ENCODE measurements around the gene CD3G. TPM values are rescaled to one million over a fixed set of nuclear protein-coding genes. Genes with fewer than 3 reads are reported as not detected.

CD3G gene
- total and polyA plus RNA-seq, 2 donors (not counting 1 experiment from before 2014, with no cell fraction given) = 0.34 to 0.76 TPM

- Histone ChIP-seq H3K36me3 (replicated peaks in 1 of 2; ENCODE audit: control extremely low read depth in 1 of 2, control insufficient read depth in 1 of 2, extremely low read depth in 1 of 2, insufficient read depth in 2 of 2, low read length in 1 of 2) (no peaks in the 10 kb centered on the region), H2AFZ (ENCODE audit: insufficient read depth, low read depth, low read length, poor library complexity, severe bottlenecking) (no peak overlapping the region), H3K27ac (ENCODE audit: low read length in 2 of 2) (no peak overlapping the region), H3K9me3 (ENCODE audit: control extremely low read depth in 1 of 3, control insufficient read depth in 2 of 3, insufficient read depth in 1 of 3, low read length in 2 of 3) (no peaks in the 10 kb centered on the region), H4K20me1 (ENCODE audit: control insufficient read depth, insufficient read depth, low read length, poor library complexity, severe bottlenecking) (no peaks in the 10 kb centered on the region), H3K4me2 (replicated peaks; ENCODE audit: low read depth, low read length, poor library complexity, severe bottlenecking) (no peak overlapping the region), H3K4me1 (ENCODE audit: control insufficient read depth in 2 of 2, insufficient read depth in 2 of 2, low read length in 2 of 2) (no peaks in the 10 kb centered on the region), H3K9ac (ENCODE audit: low read length) (no peak overlapping the region), H3K27me3 (replicated peaks in 1 of 4; ENCODE audit: control extremely low read depth in 1 of 4, control insufficient read depth in 3 of 4, insufficient read depth in 4 of 4, low read length in 3 of 4) (peaks cover 0 to 7% (median 2%) of the 10 kb centered on the region in 4 experiments), H3K79me2 (ENCODE audit: control insufficient read depth, insufficient read depth, low read length) (no peaks in the 10 kb centered on the region), H3K4me3 (ENCODE audit: control extremely low read depth in 1 of 5, extremely low read depth in 1 of 5, insufficient read depth in 1 of 5, low read depth in 2 of 5, low read length in 4 of 5) (no peak overlapping the region)
- Mint-ChIP-seq H3K9me3 (ENCODE audit: insufficient read depth) (no peaks in the 10 kb centered on the region), H3K4me3 (no peak overlapping the region), H3K4me1 (peaks cover 2% of the 10 kb centered on the region), H3K27ac (no peak overlapping the region), H3K27me3 (peaks cover 20% of the 10 kb centered on the region)
- TF ChIP-seq EZH2 (IDR thresholded peaks at IDR 0.05; ENCODE audit: borderline replicate concordance, insufficient read depth, low read depth, low read length, poor library complexity, severe bottlenecking) (no peak), CTCF (IDR thresholded peaks at IDR 0.05) (peak; percentile 60)
- ChIA-PET CTCF (interaction anchor here (0.7 to 2.9 kb wide), 29 partner anchors 8 to 881 kb away, joined by 3 to 45 read pairs (median 6); partner anchors contain the start of genes CD3E and UBE4A), POLR2A (interaction anchor here (0.5 kb wide), 1 partner anchor 58 kb away, joined by 5 read pairs; no protein-coding TSS in a partner anchor)
- intact Hi-C loops (cut with micrococcal nuclease) = loop anchor here (1.0 kb wide), 2 partner anchors 57 to 192 kb away; no protein-coding TSS in a partner anchor
- DNase-seq = peak; percentile 54
- ATAC-seq (ENCODE audit: low read depth) = no peak
- WGBS (ENCODE audit: insufficient coverage) = 100% methylated on average over 2 of the region's 3 CpGs
Measured at GRCh38 chr11:118295815-118296454, 48.2 kb upstream of the CD3G start.

- Mint-ChIP-seq H3K27ac (no peak overlapping the region), H3K27me3 (peaks cover 5% of the 10 kb centered on the region), H3K9me3 (ENCODE audit: insufficient read depth) (no peaks in the 10 kb centered on the region), H3K4me1 (peaks cover 11% of the 10 kb centered on the region), H3K4me3 (no peak overlapping the region)
- Histone ChIP-seq H2AFZ (ENCODE audit: insufficient read depth, low read depth, low read length, poor library complexity, severe bottlenecking) (no peak overlapping the region), H3K79me2 (ENCODE audit: control insufficient read depth, insufficient read depth, low read length) (no peaks in the 10 kb centered on the region), H4K20me1 (ENCODE audit: control insufficient read depth, insufficient read depth, low read length, poor library complexity, severe bottlenecking) (no peaks in the 10 kb centered on the region), H3K27ac (ENCODE audit: low read length in 2 of 2) (no peak overlapping the region), H3K27me3 (replicated peaks in 1 of 4; ENCODE audit: control extremely low read depth in 1 of 4, control insufficient read depth in 3 of 4, insufficient read depth in 4 of 4, low read length in 3 of 4) (no peaks in the 10 kb centered on the region), H3K4me3 (ENCODE audit: control extremely low read depth in 1 of 5, extremely low read depth in 1 of 5, insufficient read depth in 1 of 5, low read depth in 2 of 5, low read length in 4 of 5) (no peak overlapping the region), H3K36me3 (replicated peaks in 1 of 2; ENCODE audit: control extremely low read depth in 1 of 2, control insufficient read depth in 1 of 2, extremely low read depth in 1 of 2, insufficient read depth in 2 of 2, low read length in 1 of 2) (no peaks in the 10 kb centered on the region), H3K9me3 (ENCODE audit: control extremely low read depth in 1 of 3, control insufficient read depth in 2 of 3, insufficient read depth in 1 of 3, low read length in 2 of 3) (no peaks in the 10 kb centered on the region), H3K4me1 (ENCODE audit: control insufficient read depth in 2 of 2, insufficient read depth in 2 of 2, low read length in 2 of 2) (peaks cover 4 to 5% of the 10 kb centered on the region in 2 donors), H3K4me2 (replicated peaks; ENCODE audit: low read depth, low read length, poor library complexity, severe bottlenecking) (no peak overlapping the region), H3K9ac (ENCODE audit: low read length) (no peak overlapping the region)
- DNase-seq (no peak), ATAC-seq (ENCODE audit: low read depth) (no peak)
- ChIA-PET CTCF (interaction anchor here (0.8 to 3.3 kb wide), 5 partner anchors 50 to 186 kb away, joined by 3 to 16 read pairs (median 4); no protein-coding TSS in a partner anchor), POLR2A (interaction anchor here (0.6 kb wide), 2 partner anchors 43 to 118 kb away, joined by 3 to 4 read pairs; no protein-coding TSS in a partner anchor)
- TF ChIP-seq CTCF (IDR thresholded peaks at IDR 0.05) = no peak
- TF ChIP-seq EZH2 (IDR thresholded peaks at IDR 0.05; ENCODE audit: borderline replicate concordance, insufficient read depth, low read depth, low read length, poor library complexity, severe bottlenecking) = no peak
- intact Hi-C loops (cut with micrococcal nuclease) = no loop called here
- 87% methylated on average over 7 of the region's 8 CpGs for WGBS (ENCODE audit: insufficient coverage)
Measured at GRCh38 chr11:118301600-118302195, 42.4 kb upstream of the CD3G start.

Data from B cell (primary cell).